Bronchial epithelial cell (primary cell): ENCODE measurements around the gene BST1. TPM values are rescaled to one million over a fixed set of nuclear protein-coding genes. Genes with fewer than 3 reads are reported as not detected.
A peak's percentile ranks its signal among the peaks of the same experiment; 100 is the strongest.

Experiments
- DNase-seq: peaks from one replicate; pipeline ENCODE4 v3.0.0-alpha.2; 2010; ENCODE audit warnings: low read depth
- FAIRE-seq: peaks from 2 replicates; lab custom pipeline; 2011; peaks lifted over from hg19 to GRCh38; lab: Jason Lieb, UNC
- H3K27me3 ChIP-seq: 2 replicates; pipeline ENCODE4 v1.5.1; 2011; ENCODE audit warnings: low read length; ENCODE audit not compliant: control insufficient read depth, insufficient read depth
- H3K36me3 ChIP-seq: 2 replicates; pipeline ENCODE4 v1.5.1; 2011; ENCODE audit warnings: low read length; ENCODE audit not compliant: control insufficient read depth, insufficient read depth
- H3K4me3 ChIP-seq: 2 replicates; pipeline ENCODE4 v1.5.1; 2011; ENCODE audit warnings: mild to moderate bottlenecking, low read depth, low read length, control low read depth
- total RNA-seq: library from RNA; depleted of rRNA; stranded (reverse); fragments of >200 nt; gene quantifications from 2 replicates; pipeline ENCODE4 v1.2.1, GENCODE V29; 2014
- TF ChIP-seq, protein P1 (sequence below): IDR thresholded peaks from 2 replicates; pipeline ENCODE4 v1.5.1; 2011; ENCODE audit warnings: mild to moderate bottlenecking, moderate library complexity, low read length, control low read depth, inconsistent platforms; ENCODE audit not compliant: insufficient read depth, severe bottlenecking

The BST1 gene
- total RNA-seq, 1 donor from 2014 or later, result 0.79 TPM

DNA sequence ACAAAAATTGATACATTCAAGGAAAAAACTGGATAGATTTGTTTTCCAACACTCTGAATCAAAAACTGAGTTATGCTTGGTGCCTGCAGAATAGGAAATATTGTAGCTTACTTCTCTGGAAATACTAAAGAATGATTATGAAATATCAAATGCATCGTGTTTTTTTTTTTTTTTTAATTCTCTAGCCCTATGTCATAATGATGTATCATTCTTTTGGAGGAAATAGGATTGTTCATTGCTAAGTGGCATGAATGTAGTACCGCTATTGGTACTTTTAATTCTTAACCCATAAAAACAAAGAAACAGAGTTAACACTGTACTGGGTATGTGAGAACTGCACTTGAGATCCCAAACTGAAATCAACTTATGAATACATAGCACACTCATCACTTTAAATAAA is 28.8 kb upstream of the BST1 start:
- TF ChIP-seq, protein P1, sequence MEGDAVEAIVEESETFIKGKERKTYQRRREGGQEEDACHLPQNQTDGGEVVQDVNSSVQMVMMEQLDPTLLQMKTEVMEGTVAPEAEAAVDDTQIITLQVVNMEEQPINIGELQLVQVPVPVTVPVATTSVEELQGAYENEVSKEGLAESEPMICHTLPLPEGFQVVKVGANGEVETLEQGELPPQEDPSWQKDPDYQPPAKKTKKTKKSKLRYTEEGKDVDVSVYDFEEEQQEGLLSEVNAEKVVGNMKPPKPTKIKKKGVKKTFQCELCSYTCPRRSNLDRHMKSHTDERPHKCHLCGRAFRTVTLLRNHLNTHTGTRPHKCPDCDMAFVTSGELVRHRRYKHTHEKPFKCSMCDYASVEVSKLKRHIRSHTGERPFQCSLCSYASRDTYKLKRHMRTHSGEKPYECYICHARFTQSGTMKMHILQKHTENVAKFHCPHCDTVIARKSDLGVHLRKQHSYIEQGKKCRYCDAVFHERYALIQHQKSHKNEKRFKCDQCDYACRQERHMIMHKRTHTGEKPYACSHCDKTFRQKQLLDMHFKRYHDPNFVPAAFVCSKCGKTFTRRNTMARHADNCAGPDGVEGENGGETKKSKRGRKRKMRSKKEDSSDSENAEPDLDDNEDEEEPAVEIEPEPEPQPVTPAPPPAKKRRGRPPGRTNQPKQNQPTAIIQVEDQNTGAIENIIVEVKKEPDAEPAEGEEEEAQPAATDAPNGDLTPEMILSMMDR, result no peak
- Histone ChIP-seq H3K36me3 (no peaks in the 10 kb centered on the region), H3K4me3 (no peak overlapping the region), H3K27me3 (no peaks in the 10 kb centered on the region)
- FAIRE-seq (no peak), DNase-seq (no peak)

DNA sequence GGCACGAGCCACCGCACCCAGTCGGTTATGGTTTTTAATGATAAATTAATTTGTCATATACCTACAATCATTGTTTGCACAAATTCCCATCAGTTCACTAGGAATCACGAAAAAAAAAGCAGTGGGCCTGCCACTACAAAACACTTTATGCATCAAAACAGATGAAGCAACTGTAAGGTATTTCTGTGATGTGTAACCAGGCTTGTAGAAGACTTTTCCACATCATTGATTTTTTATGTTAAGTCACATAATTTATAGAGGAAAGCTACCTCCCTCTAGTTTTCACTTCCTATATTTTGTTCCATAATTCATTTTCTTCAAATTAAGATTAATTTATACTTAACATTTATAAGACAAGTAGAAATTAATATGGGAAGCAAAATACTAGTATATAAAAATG is 27.9 kb upstream of the BST1 start:
- TF ChIP-seq, protein P1, result no peak
- H3K4me3 ChIP-seq, result no peak overlapping the region
- FAIRE-seq, result no peak

DNA sequence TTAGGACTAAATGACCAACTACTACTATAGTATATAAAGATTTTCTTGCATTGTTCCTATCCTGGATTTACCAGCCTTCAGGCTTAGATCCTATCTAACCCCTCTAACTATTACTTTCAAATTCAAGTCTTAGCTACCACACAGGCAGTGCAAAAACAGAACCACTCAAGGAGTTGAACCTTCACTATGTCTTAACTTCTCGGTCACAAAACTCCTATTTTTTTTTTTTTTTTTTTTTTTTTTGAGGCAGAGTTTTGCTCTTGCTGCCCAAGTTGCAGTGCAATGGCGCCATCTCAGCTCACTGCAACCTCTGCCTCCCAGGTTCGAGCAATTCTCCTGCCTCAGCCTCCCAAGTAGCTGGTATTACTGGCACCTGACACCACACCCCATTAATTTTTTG is 27.5 kb upstream of the BST1 start:
- DNase-seq (no peak), FAIRE-seq (no peak)
- Histone ChIP-seq H3K27me3 (no peaks in the 10 kb centered on the region), H3K4me3 (no peak overlapping the region), H3K36me3 (no peaks in the 10 kb centered on the region)
- TF ChIP-seq, protein P1, result no peak

More for the DNA sequence above, 27.9 kb upstream of the BST1 start:
- no peaks in the 10 kb centered on the region for H3K27me3 ChIP-seq
- no peak for DNase-seq
- H3K36me3 ChIP-seq, result no peaks in the 10 kb centered on the region

DNA sequence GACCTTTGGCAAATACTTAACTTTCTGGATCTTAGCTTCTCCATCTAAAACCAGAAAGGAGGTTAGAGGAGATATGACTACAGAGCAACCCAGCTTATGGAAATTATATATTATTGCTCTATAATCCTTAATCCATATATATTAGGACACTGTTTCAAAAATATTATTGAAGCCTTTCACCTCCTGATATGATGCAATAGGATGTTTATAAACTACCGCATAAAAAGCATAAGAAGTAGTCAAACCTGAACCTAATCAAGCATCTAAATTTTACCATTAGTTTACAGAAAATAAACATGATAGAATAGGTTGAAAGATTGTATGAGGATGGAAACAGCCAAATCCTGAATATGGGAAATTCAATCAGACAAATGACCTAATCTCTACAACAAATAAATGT is 26.8 kb upstream of the BST1 start:
- TF ChIP-seq, protein P1, result no peak
- Histone ChIP-seq H3K4me3 (no peak overlapping the region), H3K36me3 (no peaks in the 10 kb centered on the region), H3K27me3 (no peaks in the 10 kb centered on the region)
- FAIRE-seq, result no peak
- DNase-seq, result no peak

DNA sequence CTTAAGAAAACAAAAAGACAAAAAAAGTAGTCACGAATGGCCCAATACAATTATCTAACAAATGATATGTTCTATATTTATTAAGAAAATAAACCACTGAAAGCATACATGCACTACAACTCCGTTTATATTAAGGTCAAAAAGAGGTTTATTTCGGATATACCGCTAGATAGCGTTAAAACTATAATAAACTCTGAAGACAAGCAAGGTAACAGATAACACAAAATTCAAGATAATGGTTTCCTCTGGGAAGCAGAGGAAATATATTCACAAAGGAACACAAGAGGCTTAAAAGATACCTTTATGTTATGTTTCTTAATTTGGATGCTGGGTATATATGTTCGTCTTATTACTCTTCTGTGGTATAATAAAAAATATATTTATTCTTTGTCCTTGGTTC is 26.0 kb upstream of the BST1 start:
- FAIRE-seq, result no peak
- no peak for DNase-seq
- TF ChIP-seq, protein P1, result no peak
- Histone ChIP-seq H3K4me3 (no peak overlapping the region), H3K36me3 (no peaks in the 10 kb centered on the region), H3K27me3 (no peaks in the 10 kb centered on the region)

DNA sequence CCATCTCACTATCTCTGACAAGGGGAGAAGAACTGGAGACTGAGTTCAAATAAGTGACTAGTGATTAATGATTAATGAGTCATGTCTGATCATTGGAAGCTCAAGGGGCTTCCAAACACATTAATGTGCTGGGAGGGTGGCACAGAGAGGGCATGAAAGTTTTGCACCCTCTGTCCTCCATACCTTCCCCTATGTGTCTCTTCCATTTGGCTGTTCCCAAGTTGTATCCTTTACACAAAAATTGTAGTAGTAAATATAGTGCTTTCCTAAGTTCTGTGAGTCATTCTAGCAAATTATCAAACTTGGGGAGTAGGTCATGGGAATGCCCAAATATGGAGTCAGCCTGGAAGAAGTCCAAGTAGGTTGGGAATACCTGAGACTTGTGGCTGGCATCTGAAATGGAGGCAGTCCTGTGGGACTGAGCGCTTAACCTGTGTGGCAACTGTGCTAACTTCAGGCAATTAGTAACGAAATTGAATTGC is 25.3 kb upstream of the BST1 start:
- no peaks in the 10 kb centered on the region for H3K27me3 ChIP-seq
- no peaks in the 10 kb centered on the region for H3K36me3 ChIP-seq
- no peak for FAIRE-seq
- no peak overlapping the region for H3K4me3 ChIP-seq
- DNase-seq, result peak; percentile 99
- TF ChIP-seq, protein P1, result no peak
